ENCODE results near the gene PHLDA2. TPM values are rescaled to one million over a fixed set of nuclear protein-coding genes. Genes with fewer than 3 reads are reported as not detected.

The PHLDA2 gene
- total and polyA plus RNA-seq, 3 experiments from 2014 or later: 1.3 to 2.9 (median 2.1) TPM

DNA sequence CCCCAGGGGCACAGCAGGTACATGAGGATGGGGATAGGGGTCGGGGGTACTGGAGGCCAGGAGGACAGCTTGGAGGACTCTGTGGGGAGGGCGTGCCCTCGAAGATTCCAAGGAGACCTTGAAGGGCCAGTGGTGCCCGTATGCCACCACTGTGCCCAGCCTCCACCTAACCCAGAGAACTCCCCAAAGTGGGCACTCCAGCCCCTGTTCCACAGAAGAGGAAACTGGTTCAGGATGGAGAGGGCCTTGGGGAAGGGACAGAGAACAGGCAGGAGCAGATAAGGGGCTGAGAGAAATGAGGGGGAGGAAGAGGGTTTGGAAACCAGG, 2.2 kb upstream of the PHLDA2 start:
- H3K27me3 Mint-ChIP-seq: peaks cover 17 to 21% of the 10 kb centered on the region in 2 donors
- peak overlapping the region in 1 of 7 donors; percentile 2 for H3K4me3 Mint-ChIP-seq
- ChIA-PET CTCF (interaction anchor here (0.8 to 5.2 kb wide), 3 partner anchors 39 to 399 kb away, joined by 3 to 48 read pairs (median 4); no protein-coding TSS in a partner anchor), POLR2A (no interaction called here)
- DNase-seq: peak in 1 of 5 donors; percentile 44
- H3K4me1 Mint-ChIP-seq: peaks cover 20 to 41% (median 22%) of the 10 kb centered on the region in 3 donors
- Histone ChIP-seq H3K4me3 (ENCODE audit: low read length) (no peak overlapping the region), H3K4me1 (ENCODE audit: insufficient read depth, low read length) (peaks cover 25% of the 10 kb centered on the region), H3K27me3 (ENCODE audit: insufficient read depth, low read length, poor library complexity, severe bottlenecking) (peaks cover 6% of the 10 kb centered on the region), H3K9me3 (ENCODE audit: low read length) (no peaks in the 10 kb centered on the region), H3K36me3 (ENCODE audit: insufficient read depth, low read length) (no peaks in the 10 kb centered on the region), H3K27ac (ENCODE audit: low read depth, low read length) (no peak overlapping the region)
- peaks cover 0 to 1% (median 0%) of the 10 kb centered on the region in 3 donors for H3K36me3 Mint-ChIP-seq
- H3K27ac Mint-ChIP-seq: peak overlapping the region in 1 of 8 donors; percentile 88
- H3K9me3 Mint-ChIP-seq: peaks cover 0 to 2% (median 0%) of the 10 kb centered on the region in 5 donors

DNA sequence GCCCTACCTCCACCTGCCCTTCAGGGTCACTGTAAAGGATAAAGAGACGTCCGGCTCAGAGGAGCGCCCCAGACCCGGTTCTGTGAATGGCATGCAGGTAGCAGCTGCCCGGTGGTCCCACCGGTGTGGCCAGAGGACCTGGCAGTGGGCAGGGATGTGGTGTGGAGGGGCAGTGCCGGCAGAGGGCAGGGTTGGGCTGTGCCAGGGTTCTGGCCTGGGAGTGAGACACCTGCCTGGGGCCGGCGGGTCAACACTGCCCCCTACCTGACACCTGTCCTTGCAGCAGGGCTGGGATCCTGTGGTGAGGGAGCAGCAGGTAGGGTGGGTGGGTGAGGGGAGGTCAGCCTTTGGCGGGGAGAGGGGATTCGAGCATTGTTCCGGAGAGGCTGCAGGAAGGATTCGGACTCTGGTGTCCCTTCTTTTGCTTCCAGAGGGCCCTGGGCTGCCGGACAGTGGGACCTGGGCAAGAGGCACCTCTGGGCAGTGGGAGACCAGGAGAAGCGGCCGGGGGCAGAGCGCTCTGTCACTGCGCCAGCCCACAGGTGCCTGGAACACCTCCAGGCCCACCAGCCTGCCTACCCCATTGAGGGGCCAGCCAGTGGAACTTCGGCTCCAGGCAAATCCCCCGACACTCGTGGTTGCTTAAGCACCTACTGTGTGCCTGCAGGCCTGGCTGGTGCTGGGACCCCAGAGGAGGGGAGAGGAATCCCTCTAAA, 1.6 kb upstream of the PHLDA2 start:
- CTCF ChIA-PET: interaction anchor here (0.9 to 5.2 kb wide), 16 partner anchors 10 to 399 kb away, joined by 3 to 48 read pairs (median 4); a partner anchor contains a TSS
- Mint-ChIP-seq H3K9me3 (peaks cover 0 to 2% (median 0%) of the 10 kb centered on the region in 5 donors), H3K36me3 (peaks cover 0 to 1% (median 0%) of the 10 kb centered on the region in 3 donors), H3K27ac (peak overlapping the region in 5 of 8 donors; percentile 11 to 90 (median 86)), H3K27me3 (peaks cover 17 to 21% of the 10 kb centered on the region in 2 donors), H3K4me1 (peaks cover 20 to 41% (median 22%) of the 10 kb centered on the region in 3 donors), H3K4me3 (peak overlapping the region; percentile 38 to 90 (median 82))
- H3K27me3 ChIP-seq (ENCODE audit: insufficient read depth, low read length, poor library complexity, severe bottlenecking): peaks cover 6% of the 10 kb centered on the region
- H3K9me3 ChIP-seq (ENCODE audit: low read length): no peaks in the 10 kb centered on the region
- peak in 2 of 5 donors; percentile 18 to 63 for DNase-seq
- H3K4me3 ChIP-seq (ENCODE audit: low read length): peak overlapping the region; percentile 56
- POLR2A ChIA-PET: interaction anchor here (1.1 to 1.3 kb wide), 2 partner anchors 12 to 32 kb away, joined by 3 read pairs; no protein-coding TSS in a partner anchor
- peak overlapping the region; percentile 31 for H3K27ac ChIP-seq (ENCODE audit: low read depth, low read length)
- H3K36me3 ChIP-seq (ENCODE audit: insufficient read depth, low read length): no peaks in the 10 kb centered on the region
- H3K4me1 ChIP-seq (ENCODE audit: insufficient read depth, low read length): peaks cover 25% of the 10 kb centered on the region

DNA sequence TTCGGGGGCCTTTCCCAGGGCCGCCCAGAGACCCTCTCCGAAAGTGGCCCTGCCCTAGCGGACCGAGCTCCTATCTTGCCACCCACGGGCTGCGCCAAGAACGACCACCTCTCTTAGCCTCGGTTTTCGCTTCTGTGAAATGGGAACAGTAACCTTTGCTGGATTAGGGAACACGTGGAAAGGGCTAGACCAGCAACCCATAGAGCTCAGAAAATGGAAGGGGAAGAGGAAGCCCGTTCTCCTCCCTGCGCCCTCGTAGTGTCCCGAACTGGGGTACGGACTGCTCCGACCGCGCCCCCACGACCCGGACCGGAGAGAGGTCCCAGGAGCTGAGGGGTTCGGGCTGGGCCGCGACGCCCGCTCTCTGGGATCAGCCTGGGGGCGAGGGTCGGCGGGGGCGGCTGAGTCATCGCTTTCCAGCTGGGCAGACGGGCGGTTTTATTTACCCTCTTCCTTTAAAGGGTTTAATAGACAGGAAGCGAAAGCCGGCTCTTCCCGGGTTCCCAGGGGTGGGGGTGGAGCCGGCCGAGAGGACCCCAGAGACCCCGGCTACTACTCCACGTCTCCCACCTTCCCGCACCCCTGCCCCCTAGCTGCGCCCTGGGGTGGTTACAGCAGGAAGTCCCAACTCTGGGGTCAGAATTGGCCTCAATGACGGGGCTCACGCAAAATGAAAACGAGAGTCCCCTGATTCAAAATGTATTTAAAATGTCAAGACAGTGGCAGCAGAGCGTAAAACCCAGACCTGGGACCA, 907 bp upstream of the PHLDA2 start:
- ChIA-PET CTCF (interaction anchor here (0.7 to 5.2 kb wide), 22 partner anchors 11 to 398 kb away, joined by 3 to 48 read pairs (median 4); partner anchors contain the start of gene NAP1L4), POLR2A (interaction anchor here (0.6 to 1.7 kb wide), 5 partner anchors 12 to 85 kb away, joined by 3 to 5 read pairs (median 4); no protein-coding TSS in a partner anchor)
- H3K4me1 ChIP-seq (ENCODE audit: insufficient read depth, low read length): peaks cover 25% of the 10 kb centered on the region
- peaks cover 6% of the 10 kb centered on the region for H3K27me3 ChIP-seq (ENCODE audit: insufficient read depth, low read length, poor library complexity, severe bottlenecking)
- H3K27ac Mint-ChIP-seq: peak overlapping the region in 7 of 8 donors; percentile 11 to 94 (median 65)
- peaks cover 20 to 41% (median 22%) of the 10 kb centered on the region in 3 donors for H3K4me1 Mint-ChIP-seq
- peak overlapping the region; percentile 31 for H3K27ac ChIP-seq (ENCODE audit: low read depth, low read length)
- H3K36me3 Mint-ChIP-seq: peaks cover 0 to 1% (median 0%) of the 10 kb centered on the region in 3 donors
- peak overlapping the region; percentile 56 for H3K4me3 ChIP-seq (ENCODE audit: low read length)
- H3K9me3 ChIP-seq (ENCODE audit: low read length): no peaks in the 10 kb centered on the region
- peaks cover 17 to 21% of the 10 kb centered on the region in 2 donors for H3K27me3 Mint-ChIP-seq
- DNase-seq: peak in 1 of 5 donors; percentile 54
- H3K36me3 ChIP-seq (ENCODE audit: insufficient read depth, low read length): no peaks in the 10 kb centered on the region
- peak overlapping the region; percentile 68 to 90 (median 82) for H3K4me3 Mint-ChIP-seq
- peaks cover 0 to 2% (median 0%) of the 10 kb centered on the region in 5 donors for H3K9me3 Mint-ChIP-seq

DNA sequence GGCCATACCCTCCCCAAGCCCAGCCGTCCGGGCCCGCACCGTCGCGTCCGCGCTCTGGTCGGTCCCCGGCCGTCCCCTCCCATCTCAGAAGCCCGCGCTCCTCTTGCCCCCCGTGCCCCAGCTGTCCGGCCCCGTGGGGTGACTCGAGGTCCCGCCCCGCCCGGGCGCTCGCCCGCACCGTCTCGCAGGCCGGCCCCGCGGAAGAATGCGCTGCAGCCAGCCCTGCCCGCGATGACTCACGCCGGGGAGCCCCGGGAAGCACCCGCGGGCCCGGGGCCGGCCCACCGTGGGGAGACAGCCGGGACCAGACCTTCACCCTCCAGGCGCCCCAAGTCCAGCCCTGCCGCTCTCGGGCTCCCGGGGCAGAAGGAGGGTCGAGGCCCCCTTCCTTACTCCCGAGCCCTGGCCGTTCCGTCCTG, 320 bp upstream of the PHLDA2 start:
- Mint-ChIP-seq H3K9me3 (no peaks in the 10 kb centered on the region), H3K27ac (peak overlapping the region in 2 of 8 donors; percentile 85 to 94), H3K4me1 (peaks cover 20 to 41% (median 22%) of the 10 kb centered on the region in 3 donors), H3K27me3 (peaks cover 19 to 21% of the 10 kb centered on the region in 2 donors), H3K36me3 (peaks cover 0 to 1% (median 0%) of the 10 kb centered on the region in 3 donors), H3K4me3 (peak overlapping the region; percentile 68 to 90 (median 82))
- POLR2A ChIA-PET: interaction anchor here (0.6 to 1.7 kb wide), 4 partner anchors 31 to 102 kb away, joined by 3 to 4 read pairs (median 4); no protein-coding TSS in a partner anchor
- peak in 2 of 5 donors; percentile 40 to 51 for DNase-seq
- Histone ChIP-seq H3K27ac (ENCODE audit: low read depth, low read length) (peak overlapping the region; percentile 31), H3K9me3 (ENCODE audit: low read length) (no peaks in the 10 kb centered on the region), H3K4me3 (ENCODE audit: low read length) (peak overlapping the region; percentile 56), H3K4me1 (ENCODE audit: insufficient read depth, low read length) (peaks cover 25% of the 10 kb centered on the region), H3K36me3 (ENCODE audit: insufficient read depth, low read length) (no peaks in the 10 kb centered on the region), H3K27me3 (ENCODE audit: insufficient read depth, low read length, poor library complexity, severe bottlenecking) (peaks cover 6% of the 10 kb centered on the region)
- CTCF ChIA-PET: interaction anchor here (0.7 to 5.2 kb wide), 21 partner anchors 12 to 397 kb away, joined by 3 to 48 read pairs (median 4); partner anchors contain the start of gene NAP1L4

DNA sequence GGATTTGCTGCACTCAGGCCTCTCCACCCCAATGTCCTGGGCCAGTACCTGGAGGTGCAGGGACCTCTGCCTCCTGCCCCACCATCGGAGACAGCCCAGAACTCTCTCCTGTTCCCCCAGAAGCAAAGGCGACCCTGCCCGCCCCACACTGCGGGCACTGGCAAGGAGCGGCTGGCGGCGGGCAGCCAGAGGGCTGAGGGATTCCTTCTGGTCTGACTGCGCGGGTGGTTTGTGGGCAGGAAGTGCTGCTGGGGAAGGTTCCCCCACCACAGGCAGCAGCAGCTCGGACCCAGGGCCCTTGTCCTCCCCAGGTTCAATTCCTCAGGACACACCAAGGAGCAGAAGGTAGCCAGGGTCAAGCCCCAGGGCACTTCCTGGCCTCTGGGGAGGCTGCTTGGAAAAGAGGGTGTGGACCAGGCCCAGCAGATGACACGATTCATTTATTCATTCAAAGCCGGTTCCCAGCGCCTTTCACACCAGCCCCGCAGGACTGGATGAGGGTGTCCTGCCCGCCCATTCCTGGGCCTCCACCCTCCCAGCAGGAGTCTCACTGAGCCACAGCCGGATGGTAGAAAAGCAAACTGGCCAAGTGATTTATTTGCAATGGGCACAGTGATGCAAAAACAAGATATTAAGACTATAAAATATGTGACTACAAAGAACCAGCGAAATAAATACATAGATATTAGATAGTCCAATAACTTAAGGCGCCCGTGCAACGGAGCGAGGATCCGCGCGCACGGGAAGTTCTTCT, 1.2 kb downstream of the PHLDA2 start:
- Histone ChIP-seq H3K36me3 (ENCODE audit: insufficient read depth, low read length) (no peaks in the 10 kb centered on the region), H3K9me3 (ENCODE audit: low read length) (no peaks in the 10 kb centered on the region), H3K27ac (ENCODE audit: low read depth, low read length) (no peak overlapping the region), H3K4me1 (ENCODE audit: insufficient read depth, low read length) (peaks cover 25% of the 10 kb centered on the region), H3K27me3 (ENCODE audit: insufficient read depth, low read length, poor library complexity, severe bottlenecking) (peaks cover 6% of the 10 kb centered on the region), H3K4me3 (ENCODE audit: low read length) (no peak overlapping the region)
- H3K4me3 Mint-ChIP-seq: peak overlapping the region; percentile 47 to 91 (median 71)
- H3K4me1 Mint-ChIP-seq: peaks cover 20 to 33% (median 22%) of the 10 kb centered on the region in 3 donors
- peak overlapping the region in 5 of 8 donors; percentile 27 to 63 (median 39) for H3K27ac Mint-ChIP-seq
- peaks cover 19 to 21% of the 10 kb centered on the region in 2 donors for H3K27me3 Mint-ChIP-seq
- CTCF ChIA-PET: interaction anchor here (1.1 to 5.2 kb wide), 5 partner anchors 23 to 396 kb away, joined by 3 to 48 read pairs (median 8); no protein-coding TSS in a partner anchor
- no peaks in the 10 kb centered on the region for H3K9me3 Mint-ChIP-seq
- DNase-seq: no peak
- H3K36me3 Mint-ChIP-seq: peaks cover 0 to 1% (median 0%) of the 10 kb centered on the region in 3 donors
- POLR2A ChIA-PET: interaction anchor here (0.7 kb wide), 1 partner anchor 35 kb away, joined by 3 read pairs; no protein-coding TSS in a partner anchor

DNA sequence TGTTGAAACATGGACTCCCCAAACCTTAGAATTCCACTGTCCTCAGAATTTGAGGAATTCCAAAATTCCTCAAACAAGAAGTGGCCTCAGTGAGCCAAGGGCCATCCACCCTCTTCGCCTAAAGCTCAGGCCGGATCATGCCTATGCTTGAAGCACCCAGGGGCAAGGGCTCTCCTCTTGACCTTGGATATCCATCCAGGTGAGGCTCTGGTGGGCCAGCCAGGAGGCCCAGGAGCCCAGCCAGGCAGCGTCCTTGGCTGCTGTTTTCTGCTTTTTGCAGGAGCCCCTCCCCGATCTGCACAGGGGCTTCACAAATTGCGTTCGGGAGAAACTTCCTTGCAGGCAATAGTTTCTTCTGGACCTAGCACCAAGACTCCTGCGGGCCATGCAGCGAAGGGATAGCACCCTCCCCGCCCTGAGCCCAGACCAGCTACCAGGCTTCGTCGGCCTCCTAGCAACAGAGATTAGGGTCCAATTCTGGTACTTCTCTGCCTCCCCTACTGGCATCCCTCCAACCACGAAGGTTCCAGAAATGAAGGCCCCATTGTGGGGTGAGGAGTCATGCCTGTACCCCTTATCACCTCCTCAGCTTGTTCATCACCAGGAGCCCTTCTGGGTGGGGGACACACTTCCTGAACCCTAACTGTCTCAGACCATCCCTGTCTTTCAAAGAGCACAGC, 2.0 kb downstream of the PHLDA2 start:
- Mint-ChIP-seq H3K4me3 (peak overlapping the region in 3 of 7 donors; percentile 47 to 80 (median 74)), H3K27ac (peak overlapping the region in 2 of 8 donors; percentile 27 to 36), H3K36me3 (peaks cover 0 to 1% (median 0%) of the 10 kb centered on the region in 3 donors), H3K27me3 (peaks cover 19 to 21% of the 10 kb centered on the region in 2 donors), H3K4me1 (peaks cover 19 to 27% (median 22%) of the 10 kb centered on the region in 3 donors), H3K9me3 (no peaks in the 10 kb centered on the region)
- ChIA-PET POLR2A (interaction anchor here (0.5 kb wide), 1 partner anchor 78 kb away, joined by 3 read pairs; no protein-coding TSS in a partner anchor), CTCF (interaction anchor here (1.0 to 5.2 kb wide), 5 partner anchors 23 to 395 kb away, joined by 3 to 48 read pairs (median 4); no protein-coding TSS in a partner anchor)
- Histone ChIP-seq H3K36me3 (ENCODE audit: insufficient read depth, low read length) (no peaks in the 10 kb centered on the region), H3K27me3 (ENCODE audit: insufficient read depth, low read length, poor library complexity, severe bottlenecking) (peaks cover 6% of the 10 kb centered on the region), H3K4me1 (ENCODE audit: insufficient read depth, low read length) (peaks cover 25% of the 10 kb centered on the region), H3K27ac (ENCODE audit: low read depth, low read length) (no peak overlapping the region), H3K9me3 (ENCODE audit: low read length) (no peaks in the 10 kb centered on the region), H3K4me3 (ENCODE audit: low read length) (no peak overlapping the region)
- no peak for DNase-seq
